AG09319 (cell line): ENCODE results near the gene ANKRD63.

Experiments used
- DNase-seq: peaks from one replicate; pipeline ENCODE4 v3.0.0-alpha.2; 2010; ENCODE audit warnings: low read depth; ENCODE audit errors: extremely low read depth
- CTCF ChIP-seq: IDR thresholded peaks from 2 replicates; pipeline ENCODE4 v1.5.1; 2011; ENCODE audit warnings: low read depth, mild to moderate bottlenecking, inconsistent platforms, low read length, moderate library complexity

ANKRD63 gene

GRCh38 chr15:40312370-40313158 is 29.7 kb upstream of the ANKRD63 start:
- no peak for TF ChIP-seq CTCF
- no peak for DNase-seq

GRCh38 chr15:40310993-40311392 is 28.1 kb upstream of the ANKRD63 start:
- no peak for TF ChIP-seq CTCF

GRCh38 chr15:40310001-40310959 is 27.4 kb upstream of the ANKRD63 start:
- DNase-seq: no peak

More at GRCh38 chr15:40310993-40311392, 28.1 kb upstream of the ANKRD63 start:
- DNase-seq: no peak

GRCh38 chr15:40309344-40309862 is 26.5 kb upstream of the ANKRD63 start:
- no peak for DNase-seq
- no peak for TF ChIP-seq CTCF

More at GRCh38 chr15:40310001-40310959, 27.4 kb upstream of the ANKRD63 start:
- TF ChIP-seq CTCF: peak; percentile 64

GRCh38 chr15:40307421-40308211 is 24.8 kb upstream of the ANKRD63 start, which contains the start of gene PLCB2:
Gene PLCB2 (minus strand): TSS chr15:40307935. CDS start chr15:40307672, 263 bp downstream.
- DNase-seq: no peak
- no peak; the same call in 1 of the 2 replicates for TF ChIP-seq CTCF

GRCh38 chr15:40306908-40307307 is 24.0 kb upstream of the ANKRD63 start:
- no peak for DNase-seq
- no peak for TF ChIP-seq CTCF
